ENCODE data around the gene TLE1. TPM values are rescaled to one million over a fixed set of nuclear protein-coding genes. Genes with fewer than 3 reads are reported as not detected.

TLE1 gene
- polyA plus RNA-seq, 4 donors = 5.9 to 28.6 (median 18.8) TPM

DNA sequence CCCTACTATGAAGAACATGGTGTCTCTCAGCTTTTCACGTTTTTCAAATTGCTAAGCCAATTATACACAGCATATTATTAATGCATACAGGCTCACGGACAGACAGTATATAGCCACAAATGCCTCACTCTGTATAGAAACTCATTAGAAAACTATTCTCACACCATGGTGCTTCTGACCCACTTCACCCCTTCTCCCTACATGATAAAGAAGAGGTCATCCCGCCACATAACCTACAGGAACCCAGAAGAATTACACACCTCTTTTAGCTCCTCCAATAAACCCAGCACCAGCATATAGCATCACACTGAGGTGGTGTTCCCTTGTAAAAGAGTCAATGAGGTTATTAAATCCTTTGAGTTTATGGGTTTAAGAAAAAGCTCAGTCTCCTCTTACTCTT lies 5.6 kb downstream of the TLE1 start:
- 86 to 93% (median 86%) methylated on average over 3 of the region's 3 CpGs for WGBS, 3 donors
- H3K4me1 ChIP-seq (ENCODE audit: control insufficient read depth in 3 of 3, insufficient read depth in 2 of 3, low read depth in 1 of 3, low read length in 2 of 3) = peaks cover 4 to 9% (median 7%) of the 10 kb centered on the region in 3 donors
- no peaks in the 10 kb centered on the region for H3K9me3 ChIP-seq (ENCODE audit: control insufficient read depth in 2 of 2, insufficient read depth in 1 of 2, low read depth in 1 of 2, low read length in 1 of 2)
- FAIRE-seq (no peak), DNase-seq (no peak)
- no peaks in the 10 kb centered on the region for H3K27me3 ChIP-seq (ENCODE audit: control insufficient read depth in 3 of 3, insufficient read depth in 3 of 3, low read length in 3 of 3)
- H3K4me3 ChIP-seq (ENCODE audit: low read depth in 1 of 3, low read length in 3 of 3) = no peak overlapping the region
- no peak overlapping the region for H3K27ac ChIP-seq (ENCODE audit: low read depth in 1 of 3, low read length in 2 of 3)
- H3K36me3 ChIP-seq (ENCODE audit: control insufficient read depth in 3 of 3, insufficient read depth in 2 of 3, low read depth in 1 of 3, low read length in 3 of 3) = peaks cover 0 to 21% (median 0%) of the 10 kb centered on the region in 3 donors

DNA sequence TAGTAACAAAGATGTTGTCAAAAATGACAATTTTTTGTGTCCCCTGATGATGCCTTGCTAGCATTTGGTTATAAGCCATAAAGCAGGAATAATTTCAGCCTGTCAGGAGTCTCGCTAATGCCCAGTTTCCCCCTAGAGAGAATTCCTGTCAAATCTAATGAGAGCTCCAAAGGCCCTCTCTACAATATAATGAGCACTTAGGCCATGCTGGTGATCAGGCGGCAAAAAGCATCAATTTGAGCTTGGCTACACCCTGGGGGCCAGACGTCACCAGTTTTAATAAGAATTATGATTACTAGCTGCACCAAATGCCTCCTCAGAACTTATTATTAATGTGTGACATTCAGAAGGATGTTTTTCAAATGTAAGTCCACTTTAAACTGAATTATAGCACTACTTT lies 6.1 kb downstream of the TLE1 start:
- WGBS, 3 donors = 75 to 88% (median 84%) methylated on average over 3 of the region's 3 CpGs
- DNase-seq (no peak), FAIRE-seq (no peak)
- peaks cover 0 to 26% (median 0%) of the 10 kb centered on the region in 3 donors for H3K36me3 ChIP-seq (ENCODE audit: control insufficient read depth in 3 of 3, insufficient read depth in 2 of 3, low read depth in 1 of 3, low read length in 3 of 3)
- no peaks in the 10 kb centered on the region for H3K27me3 ChIP-seq (ENCODE audit: control insufficient read depth in 3 of 3, insufficient read depth in 3 of 3, low read length in 3 of 3)
- no peaks in the 10 kb centered on the region for H3K9me3 ChIP-seq (ENCODE audit: control insufficient read depth in 2 of 2, insufficient read depth in 1 of 2, low read depth in 1 of 2, low read length in 1 of 2)
- H3K4me3 ChIP-seq (ENCODE audit: low read depth in 1 of 3, low read length in 3 of 3) = no peak overlapping the region
- H3K27ac ChIP-seq (ENCODE audit: low read depth in 1 of 3, low read length in 2 of 3) = no peak overlapping the region
- H3K4me1 ChIP-seq (ENCODE audit: control insufficient read depth in 3 of 3, insufficient read depth in 2 of 3, low read depth in 1 of 3, low read length in 2 of 3) = peaks cover 4 to 9% (median 7%) of the 10 kb centered on the region in 3 donors

- Histone ChIP-seq H3K27ac (ENCODE audit: low read depth in 1 of 3, low read length in 2 of 3) (no peak overlapping the region), H3K27me3 (ENCODE audit: control insufficient read depth in 3 of 3, insufficient read depth in 3 of 3, low read length in 3 of 3) (no peaks in the 10 kb centered on the region), H3K9me3 (ENCODE audit: control insufficient read depth in 2 of 2, insufficient read depth in 1 of 2, low read depth in 1 of 2, low read length in 1 of 2) (no peaks in the 10 kb centered on the region), H3K36me3 (ENCODE audit: control insufficient read depth in 3 of 3, insufficient read depth in 2 of 3, low read depth in 1 of 3, low read length in 3 of 3) (peaks cover 0 to 27% (median 0%) of the 10 kb centered on the region in 3 donors), H3K4me3 (ENCODE audit: low read depth in 1 of 3, low read length in 3 of 3) (no peak overlapping the region), H3K4me1 (ENCODE audit: control insufficient read depth in 3 of 3, insufficient read depth in 2 of 3, low read depth in 1 of 3, low read length in 2 of 3) (peaks cover 4 to 9% (median 7%) of the 10 kb centered on the region in 3 donors)
- no peak for FAIRE-seq
- WGBS, 3 donors = 11 to 28% (median 14%) methylated on average over 8 of the region's 8 CpGs
- peak in 1 of 2 donors; percentile 29 for DNase-seq
Measured at GRCh38 chr9:81682797-81683196, 6.5 kb downstream of the TLE1 start.

GRCh38 chr9:81682177-81682576 lies 7.2 kb downstream of the TLE1 start:
- Histone ChIP-seq H3K36me3 (ENCODE audit: control insufficient read depth in 3 of 3, insufficient read depth in 2 of 3, low read depth in 1 of 3, low read length in 3 of 3) (peaks cover 0 to 27% (median 0%) of the 10 kb centered on the region in 3 donors), H3K27me3 (ENCODE audit: control insufficient read depth in 3 of 3, insufficient read depth in 3 of 3, low read length in 3 of 3) (no peaks in the 10 kb centered on the region), H3K4me1 (ENCODE audit: control insufficient read depth in 3 of 3, insufficient read depth in 2 of 3, low read depth in 1 of 3, low read length in 2 of 3) (peaks cover 4 to 9% (median 7%) of the 10 kb centered on the region in 3 donors), H3K9me3 (ENCODE audit: control insufficient read depth in 2 of 2, insufficient read depth in 1 of 2, low read depth in 1 of 2, low read length in 1 of 2) (no peaks in the 10 kb centered on the region), H3K27ac (ENCODE audit: low read depth in 1 of 3, low read length in 2 of 3) (no peak overlapping the region), H3K4me3 (ENCODE audit: low read depth in 1 of 3, low read length in 3 of 3) (no peak overlapping the region)
- FAIRE-seq (no peak), DNase-seq (no peak)
- WGBS, 3 donors = 80 to 82% (median 82%) methylated on average over 4 of the region's 4 CpGs

DNA sequence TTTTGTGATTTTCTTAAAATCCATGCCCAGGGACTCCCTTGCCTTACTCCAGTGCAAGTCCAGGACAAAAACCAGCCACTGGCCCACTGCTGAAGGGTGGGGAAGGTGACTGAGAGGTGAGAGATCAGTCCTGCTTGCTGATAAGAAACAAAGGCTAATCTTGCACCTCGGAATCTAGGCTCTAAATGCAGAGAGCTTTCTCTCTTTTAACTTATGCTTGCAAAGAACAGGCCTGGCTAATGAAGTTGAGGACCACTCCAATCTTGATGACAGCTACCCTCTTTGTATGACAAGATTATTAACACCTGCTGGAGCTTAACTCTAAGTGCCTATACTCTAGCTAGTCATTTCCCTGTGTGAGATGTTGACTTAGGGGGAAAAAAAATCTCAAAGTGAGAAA lies 8.8 kb downstream of the TLE1 start:
- FAIRE-seq = no peak
- WGBS, 3 donors = 21 to 72% (median 26%) methylated on average over 1 of the region's 1 CpG

DNA sequence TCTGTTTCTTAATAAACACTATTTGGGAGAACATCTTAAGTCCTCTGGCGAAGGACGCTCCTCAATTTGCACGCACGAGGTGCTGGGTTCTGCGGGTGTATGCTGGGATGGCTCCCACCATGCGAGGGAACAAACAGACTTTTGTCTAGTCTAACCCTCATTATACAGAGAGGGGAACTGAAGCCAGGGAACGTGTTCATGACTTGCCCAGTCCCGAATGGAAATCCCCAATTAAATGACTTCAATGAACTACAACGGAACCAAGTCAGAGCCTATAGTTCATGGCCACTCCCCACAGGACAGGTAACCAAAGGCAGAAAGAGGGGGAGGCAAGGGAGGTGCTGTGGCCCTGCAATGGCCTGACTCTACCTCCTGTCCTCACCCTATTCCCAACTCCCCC lies 9.3 kb downstream of the TLE1 start:
- peaks cover 0 to 7% (median 0%) of the 10 kb centered on the region in 3 donors for H3K4me1 ChIP-seq (ENCODE audit: control insufficient read depth in 3 of 3, insufficient read depth in 2 of 3, low read depth in 1 of 3, low read length in 2 of 3)
- H3K27me3 ChIP-seq (ENCODE audit: control insufficient read depth in 3 of 3, insufficient read depth in 3 of 3, low read length in 3 of 3) = no peaks in the 10 kb centered on the region
- no peaks in the 10 kb centered on the region for H3K9me3 ChIP-seq (ENCODE audit: control insufficient read depth in 2 of 2, insufficient read depth in 1 of 2, low read depth in 1 of 2, low read length in 1 of 2)
- no peak for DNase-seq
- H3K27ac ChIP-seq (ENCODE audit: low read depth in 1 of 3, low read length in 2 of 3) = no peak overlapping the region
- peaks cover 0 to 31% (median 0%) of the 10 kb centered on the region in 3 donors for H3K36me3 ChIP-seq (ENCODE audit: control insufficient read depth in 3 of 3, insufficient read depth in 2 of 3, low read depth in 1 of 3, low read length in 3 of 3)
- H3K4me3 ChIP-seq (ENCODE audit: low read depth in 1 of 3, low read length in 3 of 3) = no peak overlapping the region
- FAIRE-seq = no peak
- WGBS, 3 donors = 66 to 84% (median 80%) methylated on average over 9 of the region's 9 CpGs

More for the DNA sequence above, 8.8 kb downstream of the TLE1 start:
- Histone ChIP-seq H3K4me3 (ENCODE audit: low read depth in 1 of 3, low read length in 3 of 3) (no peak overlapping the region), H3K4me1 (ENCODE audit: control insufficient read depth in 3 of 3, insufficient read depth in 2 of 3, low read depth in 1 of 3, low read length in 2 of 3) (peaks cover 0 to 7% (median 0%) of the 10 kb centered on the region in 3 donors), H3K27ac (ENCODE audit: low read depth in 1 of 3, low read length in 2 of 3) (no peak overlapping the region), H3K27me3 (ENCODE audit: control insufficient read depth in 3 of 3, insufficient read depth in 3 of 3, low read length in 3 of 3) (no peaks in the 10 kb centered on the region), H3K9me3 (ENCODE audit: control insufficient read depth in 2 of 2, insufficient read depth in 1 of 2, low read depth in 1 of 2, low read length in 1 of 2) (no peaks in the 10 kb centered on the region), H3K36me3 (ENCODE audit: control insufficient read depth in 3 of 3, insufficient read depth in 2 of 3, low read depth in 1 of 3, low read length in 3 of 3) (peaks cover 0 to 31% (median 0%) of the 10 kb centered on the region in 3 donors)
- no peak for DNase-seq

DNA sequence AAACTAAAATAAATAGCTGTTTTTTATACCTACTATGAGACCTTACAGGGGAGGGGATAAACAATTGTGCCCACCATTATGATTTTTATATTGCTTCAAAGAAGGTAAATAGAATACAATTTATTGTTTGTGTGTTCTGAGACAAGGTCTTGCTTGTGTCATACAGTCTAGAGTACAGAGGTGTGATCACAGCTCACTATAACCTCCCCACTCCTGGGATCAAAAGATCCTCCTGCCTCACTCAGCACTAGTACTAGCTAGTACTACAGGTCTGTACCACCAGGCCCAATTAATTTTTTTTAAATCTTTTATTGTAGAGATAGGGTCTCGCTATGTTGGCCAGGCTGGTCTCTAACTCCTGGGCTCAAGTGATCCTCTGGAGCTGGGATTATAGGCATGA lies 11.3 kb downstream of the TLE1 start:
- Histone ChIP-seq H3K4me1 (ENCODE audit: control insufficient read depth in 3 of 3, insufficient read depth in 2 of 3, low read depth in 1 of 3, low read length in 2 of 3) (peaks cover 0 to 5% (median 0%) of the 10 kb centered on the region in 3 donors), H3K27me3 (ENCODE audit: control insufficient read depth in 3 of 3, insufficient read depth in 3 of 3, low read length in 3 of 3) (no peaks in the 10 kb centered on the region), H3K4me3 (ENCODE audit: low read depth in 1 of 3, low read length in 3 of 3) (no peak overlapping the region), H3K9me3 (ENCODE audit: control insufficient read depth in 2 of 2, insufficient read depth in 1 of 2, low read depth in 1 of 2, low read length in 1 of 2) (no peaks in the 10 kb centered on the region), H3K36me3 (ENCODE audit: control insufficient read depth in 3 of 3, insufficient read depth in 2 of 3, low read depth in 1 of 3, low read length in 3 of 3) (peaks cover 0 to 35% (median 2%) of the 10 kb centered on the region in 3 donors), H3K27ac (ENCODE audit: low read depth in 1 of 3, low read length in 2 of 3) (no peak overlapping the region)
- DNase-seq = no peak
- no peak for FAIRE-seq
- WGBS, 3 donors = 89 to 100% (median 95%) methylated on average over 1 of the region's 1 CpG

DNA sequence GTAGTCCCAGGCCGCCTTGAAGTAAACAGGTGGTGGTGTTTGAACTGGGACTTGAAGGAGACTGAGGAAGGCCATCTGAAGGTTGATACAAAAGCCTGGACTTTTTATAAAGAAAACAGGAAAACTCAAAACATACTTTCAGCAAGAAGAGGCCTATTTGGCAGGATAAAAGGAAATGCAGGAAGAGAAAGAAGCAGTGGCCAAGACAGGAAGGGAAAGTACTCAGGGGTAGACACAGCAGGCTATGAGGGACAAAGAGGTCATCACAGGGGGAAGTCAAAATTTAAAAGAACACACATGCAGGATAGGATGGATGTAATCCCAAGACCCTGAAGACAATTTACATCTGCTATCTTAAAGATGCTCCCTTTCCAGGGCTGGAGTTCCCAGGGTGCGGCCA lies 13.0 kb downstream of the TLE1 start:
- no peaks in the 10 kb centered on the region for H3K27me3 ChIP-seq (ENCODE audit: control insufficient read depth in 3 of 3, insufficient read depth in 3 of 3, low read length in 3 of 3)
- no peaks in the 10 kb centered on the region for H3K9me3 ChIP-seq (ENCODE audit: control insufficient read depth in 2 of 2, insufficient read depth in 1 of 2, low read depth in 1 of 2, low read length in 1 of 2)
- FAIRE-seq (no peak), DNase-seq (no peak)
- 87 to 97% (median 88%) methylated on average over 2 of the region's 2 CpGs for WGBS, 3 donors
- H3K36me3 ChIP-seq (ENCODE audit: control insufficient read depth in 3 of 3, insufficient read depth in 2 of 3, low read depth in 1 of 3, low read length in 3 of 3) = peaks cover 0 to 29% (median 2%) of the 10 kb centered on the region in 3 donors
- H3K4me3 ChIP-seq (ENCODE audit: low read depth in 1 of 3, low read length in 3 of 3) = no peak overlapping the region
- peaks cover 0 to 2% (median 0%) of the 10 kb centered on the region in 3 donors for H3K4me1 ChIP-seq (ENCODE audit: control insufficient read depth in 3 of 3, insufficient read depth in 2 of 3, low read depth in 1 of 3, low read length in 2 of 3)
- no peak overlapping the region for H3K27ac ChIP-seq (ENCODE audit: low read depth in 1 of 3, low read length in 2 of 3)

GRCh38 chr9:81673310-81673709 lies 16.0 kb downstream of the TLE1 start:
- peaks cover 0 to 18% (median 2%) of the 10 kb centered on the region in 3 donors for H3K36me3 ChIP-seq (ENCODE audit: control insufficient read depth in 3 of 3, insufficient read depth in 2 of 3, low read depth in 1 of 3, low read length in 3 of 3)
- no peak overlapping the region for H3K4me3 ChIP-seq (ENCODE audit: low read depth in 1 of 3, low read length in 3 of 3)
- FAIRE-seq = no peak
- no peaks in the 10 kb centered on the region for H3K27me3 ChIP-seq (ENCODE audit: control insufficient read depth in 3 of 3, insufficient read depth in 3 of 3, low read length in 3 of 3)
- H3K4me1 ChIP-seq (ENCODE audit: control insufficient read depth in 3 of 3, insufficient read depth in 2 of 3, low read depth in 1 of 3, low read length in 2 of 3) = peaks cover 2 to 8% (median 3%) of the 10 kb centered on the region in 3 donors
- H3K27ac ChIP-seq (ENCODE audit: low read depth in 1 of 3, low read length in 2 of 3) = no peak overlapping the region
- 77 to 91% (median 78%) methylated on average over 5 of the region's 5 CpGs for WGBS, 3 donors
- H3K9me3 ChIP-seq (ENCODE audit: control insufficient read depth in 2 of 2, insufficient read depth in 1 of 2, low read depth in 1 of 2, low read length in 1 of 2) = no peaks in the 10 kb centered on the region
- DNase-seq = no peak
